Measurements from ENCODE around the gene GABPA. TPM values are rescaled to one million over a fixed set of nuclear protein-coding genes. Genes with fewer than 3 reads are reported as not detected.

GABPA gene
- total and polyA plus RNA-seq, 4 donors = 5.4 to 19.4 (median 11.5) TPM

- H3K9me3 ChIP-seq (ENCODE audit: control insufficient read depth in 4 of 4, low read length in 3 of 4) = no peaks in the 10 kb centered on the region
- no peak overlapping the region for H3K9ac ChIP-seq (ENCODE audit: low read depth in 1 of 2, low read length in 2 of 2)
- H3K4me3 ChIP-seq (ENCODE audit: low read depth in 1 of 3, low read length in 3 of 3) = no peak overlapping the region
- 97% methylated on average over 3 of the region's 3 CpGs for WGBS
- no peak overlapping the region for H3K27ac ChIP-seq (ENCODE audit: low read depth in 1 of 2, low read length in 2 of 2)
- H3K36me3 ChIP-seq (ENCODE audit: control insufficient read depth in 4 of 4, insufficient read depth in 3 of 4, low read depth in 1 of 4, low read length in 3 of 4) = peaks cover 10 to 51% (median 35%) of the 10 kb centered on the region in 4 donors
- H3K4me1 ChIP-seq (ENCODE audit: control insufficient read depth in 4 of 4, insufficient read depth in 4 of 4, low read length in 3 of 4) = no peaks in the 10 kb centered on the region
- no peaks in the 10 kb centered on the region for H3K27me3 ChIP-seq (ENCODE audit: control insufficient read depth in 4 of 4, insufficient read depth in 4 of 4, low read length in 3 of 4)
- no peak for DNase-seq (ENCODE audit: low spot score)
- TF ChIP-seq FOXA1 (IDR thresholded peaks at IDR 0.05) = no peak
- no peak for TF ChIP-seq TAF1 (conservative IDR thresholded peaks at IDR 0.05)
- TF ChIP-seq MAX (IDR thresholded peaks at IDR 0.05) = no peak
- TF ChIP-seq EGR1 (IDR thresholded peaks at IDR 0.05; ENCODE audit: low read depth in 2 of 2) = no peak
- TF ChIP-seq YY1 (IDR thresholded peaks at IDR 0.05) = no peak
- TF ChIP-seq HNF4G (IDR thresholded peaks at IDR 0.05) = no peak
- TF ChIP-seq RXRA (IDR thresholded peaks at IDR 0.05) = no peak
- no peak for TF ChIP-seq NR2F2 (IDR thresholded peaks at IDR 0.05)
- no peak for TF ChIP-seq ZBTB33 (IDR thresholded peaks at IDR 0.05)
- no peak for TF ChIP-seq FOXA2 (IDR thresholded peaks at IDR 0.05)
- TF ChIP-seq ATF3 (IDR thresholded peaks at IDR 0.05) = no peak
- TF ChIP-seq JUND (IDR thresholded peaks at IDR 0.05) = no peak
- no peak for TF ChIP-seq REST (IDR thresholded peaks at IDR 0.05)
- TF ChIP-seq CTCF (IDR thresholded peaks at IDR 0.05; ENCODE audit: low read depth, low read length, missing input control) = no peak
- no peak for TF ChIP-seq GABPA (IDR thresholded peaks at IDR 0.05 in 1 of 2, conservative IDR thresholded peaks at IDR 0.05 in 1 of 2)
- no peak for TF ChIP-seq SP1 (IDR thresholded peaks at IDR 0.05)
- TF ChIP-seq HNF4A (conservative IDR thresholded peaks at IDR 0.05) = no peak
- TF ChIP-seq RAD21 (IDR thresholded peaks at IDR 0.05) = no peak
These were observed 25.3 kb downstream of the GABPA start for GRCh38 chr21:25760061-25760460.

All from liver (tissue), 9 donors.